Panc1 (cell line): ENCODE results near the gene TMEM204. TPM values are rescaled to one million over a fixed set of nuclear protein-coding genes. Genes with fewer than 3 reads are reported as not detected.

Experiments
- ATAC-seq: fragments of 200-7000 bp; cut with Tn5 transposase; 2 replicates; pipeline ENCODE4 v1.9.1; 2020; ENCODE audit warnings: mild to moderate bottlenecking, moderate library complexity
- BruUV-seq: library from RNA; stranded (reverse); fragments of 400-500 nt; replicated peaks from 2 replicates; lab custom pipeline; 2021; lab: Mats Ljungman, UMichigan
- CTCF ChIA-PET: fragments of 300-600 bp; sonication (Branson Sonifier 250); formaldehyde crosslinking; loops from one replicate; lab custom pipeline; 2022; ENCODE audit warnings: antibody characterized with exemption; lab: Charles Lee
- POLR2A ChIA-PET: fragments of 300-600 bp; sonication (Branson Sonifier 250); formaldehyde crosslinking; loops from one replicate; lab custom pipeline; 2022; ENCODE audit warnings: antibody characterized with exemption; lab: Charles Lee
- DNase-seq: peaks from one replicate; pipeline ENCODE4 v3.0.0-alpha.2; 2010; ENCODE audit warnings: low read depth, low spot score
- H3K27ac ChIP-seq: 2 replicates; pipeline ENCODE4 v1.5.1; 2011; ENCODE audit warnings: mild to moderate bottlenecking, low read length, inconsistent platforms
- H3K27me3 ChIP-seq: fragments of 200-500 bp; sonication (Bioruptor generic); 2 replicates; pipeline ENCODE4 v1.6.0; 2014; ENCODE audit warnings: low read length, inconsistent platforms; ENCODE audit not compliant: control insufficient read depth, insufficient read depth
- H3K36me3 ChIP-seq: fragments of 200-500 bp; sonication (Bioruptor generic); 2 replicates; pipeline ENCODE4 v1.5.1; 2014; ENCODE audit warnings: inconsistent platforms, mild to moderate bottlenecking, low read length, moderate library complexity; ENCODE audit not compliant: control insufficient read depth, insufficient read depth
- H3K4me1 ChIP-seq: 2 replicates; pipeline ENCODE4 v1.5.1; 2011; ENCODE audit warnings: inconsistent platforms, mild to moderate bottlenecking, low read length, moderate library complexity; ENCODE audit not compliant: control insufficient read depth, insufficient read depth
- H3K4me3 ChIP-seq, 2 experiments: 2 replicates each; pipeline ENCODE4 v1.5.1; 2011 to 2012; ENCODE audit warnings: low read depth in 2 of 2, low read length in 2 of 2, mild to moderate bottlenecking in 2 of 2, inconsistent platforms in 1 of 2, moderate library complexity in 1 of 2
- H3K9me3 ChIP-seq: fragments of 200-500 bp; sonication (Bioruptor generic); 2 replicates; pipeline ENCODE4 v1.5.1; 2014; ENCODE audit warnings: low read depth, mild to moderate bottlenecking, inconsistent platforms, low read length, moderate library complexity; ENCODE audit not compliant: control insufficient read depth, insufficient read depth
- POLR2AphosphoS5 ChIP-seq: IDR thresholded peaks from 2 replicates; pipeline ENCODE4 v1.6.1; 2012; ENCODE audit warnings: mild to moderate bottlenecking, low read depth, low read length, moderate library complexity
- REST ChIP-seq, 2 experiments: IDR thresholded peaks; 2 replicates each; pipeline ENCODE4 v1.6.1; 2011 to 2012; ENCODE audit warnings: low read depth in 2 of 2, control low read depth in 1 of 2, low read length in 1 of 2, mild to moderate bottlenecking in 1 of 2, moderate library complexity in 1 of 2; ENCODE audit not compliant: insufficient read depth in 1 of 2
- SIN3A ChIP-seq: IDR thresholded peaks from 2 replicates; pipeline ENCODE4 v1.6.1; 2012; ENCODE audit warnings: low read depth, mild to moderate bottlenecking, low read length, moderate library complexity, borderline replicate concordance; ENCODE audit not compliant: insufficient read depth
- TCF7L2 ChIP-seq: IDR thresholded peaks from 2 replicates; pipeline ENCODE4 v1.6.1; 2011; ENCODE audit warnings: mild to moderate bottlenecking, low read depth, low read length, inconsistent platforms
- in situ Hi-C: cut with HindIII; loops from 2 replicates; pipeline ENCODE4 v1.10.0; 2016; ENCODE audit warnings: low sequenced_read_pairs, low pct_unique_long_range_greater_than_20kb
- intact Hi-C: fragments of 100-400 bp; cut with micrococcal nuclease; formaldehyde crosslinking; loops from one replicate; pipeline ENCODE4 v1.10.0; 2022; ENCODE audit not compliant: unreplicated experiment
- total RNA-seq: library from RNA; stranded (reverse); gene quantifications from one replicate; pipeline ENCODE4 v1.2.1, GENCODE V29; 2021; ENCODE audit not compliant: unreplicated experiment
- TF ChIP-seq, protein P1 (sequence below): fragments of 450-650 bp; IDR thresholded peaks from 2 replicates; pipeline ENCODE4 v1.5.1; 2017; ENCODE audit warnings: mild to moderate bottlenecking

The TMEM204 gene
- total RNA-seq, 1 experiment from 2014 or later = 0.13 TPM

DNA sequence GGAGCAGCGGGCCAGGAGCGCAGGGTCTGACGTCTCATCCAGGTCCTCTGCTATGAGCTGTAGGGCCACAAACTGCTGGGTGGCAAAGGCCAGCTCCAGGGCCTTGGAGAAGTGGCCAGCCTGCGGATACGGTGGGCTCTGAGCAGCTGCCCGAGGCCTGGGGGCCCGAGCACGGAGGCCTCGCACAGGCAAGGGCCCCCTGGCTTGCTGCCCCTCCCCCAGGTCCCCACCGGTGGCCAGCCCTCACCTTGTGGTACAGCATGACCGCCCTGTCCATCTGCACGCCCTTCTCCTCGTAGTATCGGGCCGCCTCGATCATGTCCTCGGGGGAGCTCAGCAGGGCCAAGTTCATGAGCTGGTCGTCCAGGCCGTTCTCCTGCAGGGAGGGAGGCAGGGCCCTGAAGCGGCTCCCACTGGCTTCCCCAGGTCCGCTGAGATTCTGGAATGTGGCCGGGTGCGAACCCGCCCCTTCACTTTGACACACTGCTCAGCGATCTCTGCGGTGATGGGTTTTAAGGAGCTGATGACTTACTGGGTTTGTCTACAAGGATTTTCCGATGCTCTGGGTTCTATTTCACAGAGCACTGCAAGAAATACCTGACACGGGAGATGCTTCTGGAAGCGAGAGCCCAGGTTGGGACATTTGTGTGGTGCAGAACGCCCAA, 9.8 kb upstream of the TMEM204 start:
- POLR2A ChIA-PET = no interaction called here
- in situ Hi-C loops = no loop called here
- Histone ChIP-seq H3K27me3 (no peaks in the 10 kb centered on the region), H3K9me3 (no peaks in the 10 kb centered on the region), H3K27ac (no peak overlapping the region), H3K4me1 (no peaks in the 10 kb centered on the region), H3K36me3 (no peaks in the 10 kb centered on the region), H3K4me3 (no peak overlapping the region)
- intact Hi-C loops = no loop called here
- DNase-seq (no peak), ATAC-seq (no peak)
- CTCF ChIA-PET = no interaction called here
- BruUV-seq = no TSS peak
- TF ChIP-seq REST (IDR thresholded peaks at IDR 0.05; ENCODE audit: insufficient read depth in 1 of 2, low read depth in 2 of 2, low read length in 1 of 2) (no peak), TCF7L2 (no peak), SIN3A (no peak), POLR2AphosphoS5 (no peak)
- TF ChIP-seq, protein P1, sequence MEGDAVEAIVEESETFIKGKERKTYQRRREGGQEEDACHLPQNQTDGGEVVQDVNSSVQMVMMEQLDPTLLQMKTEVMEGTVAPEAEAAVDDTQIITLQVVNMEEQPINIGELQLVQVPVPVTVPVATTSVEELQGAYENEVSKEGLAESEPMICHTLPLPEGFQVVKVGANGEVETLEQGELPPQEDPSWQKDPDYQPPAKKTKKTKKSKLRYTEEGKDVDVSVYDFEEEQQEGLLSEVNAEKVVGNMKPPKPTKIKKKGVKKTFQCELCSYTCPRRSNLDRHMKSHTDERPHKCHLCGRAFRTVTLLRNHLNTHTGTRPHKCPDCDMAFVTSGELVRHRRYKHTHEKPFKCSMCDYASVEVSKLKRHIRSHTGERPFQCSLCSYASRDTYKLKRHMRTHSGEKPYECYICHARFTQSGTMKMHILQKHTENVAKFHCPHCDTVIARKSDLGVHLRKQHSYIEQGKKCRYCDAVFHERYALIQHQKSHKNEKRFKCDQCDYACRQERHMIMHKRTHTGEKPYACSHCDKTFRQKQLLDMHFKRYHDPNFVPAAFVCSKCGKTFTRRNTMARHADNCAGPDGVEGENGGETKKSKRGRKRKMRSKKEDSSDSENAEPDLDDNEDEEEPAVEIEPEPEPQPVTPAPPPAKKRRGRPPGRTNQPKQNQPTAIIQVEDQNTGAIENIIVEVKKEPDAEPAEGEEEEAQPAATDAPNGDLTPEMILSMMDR = no peak

DNA sequence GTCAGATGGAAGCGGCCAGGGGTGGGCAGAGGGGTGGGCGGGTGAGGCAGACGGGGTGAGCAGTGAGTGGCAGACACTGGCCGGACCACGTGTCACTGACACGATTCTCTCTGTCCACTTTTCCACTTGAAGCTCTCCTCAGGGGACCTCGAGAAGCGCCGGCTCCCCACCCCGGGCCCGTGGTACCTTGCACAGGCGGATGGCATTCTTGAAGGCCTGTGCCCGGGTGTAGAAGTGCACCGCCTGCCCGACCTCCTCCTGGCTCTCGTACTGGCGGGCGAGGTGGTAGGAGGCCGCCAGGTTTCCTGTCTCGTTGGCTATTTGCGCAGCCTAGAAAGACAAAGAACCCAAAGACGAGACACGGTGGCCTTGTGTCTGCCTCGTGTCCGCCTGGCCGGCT, 9.1 kb upstream of the TMEM204 start:
- intact Hi-C loops (no loop called here), in situ Hi-C loops (no loop called here)
- H3K4me3 ChIP-seq = no peak overlapping the region
- H3K27ac ChIP-seq = no peak overlapping the region
- no peaks in the 10 kb centered on the region for H3K36me3 ChIP-seq
- no peaks in the 10 kb centered on the region for H3K4me1 ChIP-seq
- no peaks in the 10 kb centered on the region for H3K27me3 ChIP-seq
- H3K9me3 ChIP-seq = no peaks in the 10 kb centered on the region
- BruUV-seq = no TSS peak
- CTCF ChIA-PET = no interaction called here
- POLR2A ChIA-PET = no interaction called here
- TF ChIP-seq, protein P1 = no peak
- TF ChIP-seq REST (IDR thresholded peaks at IDR 0.05; ENCODE audit: insufficient read depth in 1 of 2, low read depth in 2 of 2, low read length in 1 of 2) = no peak
- no peak for TF ChIP-seq TCF7L2
- TF ChIP-seq SIN3A = no peak
- no peak for TF ChIP-seq POLR2AphosphoS5
- DNase-seq (no peak), ATAC-seq (no peak)
